Right atrium auricular region (tissue), 2 donors: ENCODE data around the gene FAM13A. TPM values are rescaled to one million over a fixed set of nuclear protein-coding genes. Genes with fewer than 3 reads are reported as not detected.
A peak's percentile ranks its signal among the peaks of the same experiment; 100 is the strongest.

ENCODE experiments used
- DNase-seq: peaks from one replicate; pipeline ENCODE4 v3.0.0-alpha.2; 2019; ENCODE audit warnings: low spot score
- H3K27ac ChIP-seq, 2 donors: fragments of 200-600 bp; sonication (generic); 1 replicate in 1 of 2; 2 replicates in 1 of 2; pipeline ENCODE4 v1.5.1; 2016 to 2019
- H3K27me3 ChIP-seq, 2 donors: fragments of 200-600 bp; sonication (generic); one replicate each; pipeline versions ENCODE4 v1.5.1 to v1.6.0; 2017 to 2019
- H3K36me3 ChIP-seq: fragments of 200-600 bp; sonication (generic); one replicate; pipeline ENCODE4 v1.5.1; 2016
- H3K4me1 ChIP-seq, 2 donors: fragments of 200-600 bp; sonication (generic); one replicate each; pipeline versions ENCODE4 v1.5.1 to v1.6.0; 2017 to 2019
- H3K4me3 ChIP-seq, 2 donors: fragments of 200-600 bp; sonication (generic); 1 replicate in 1 of 2; 2 replicates in 1 of 2; pipeline ENCODE4 v1.5.1; 2017 to 2019; ENCODE audit warnings: mild to moderate bottlenecking in 1 of 2, moderate library complexity in 1 of 2
- H3K9me3 ChIP-seq, 2 donors: fragments of 200-600 bp; sonication (generic); one replicate each; pipeline ENCODE4 v1.5.1; 2019
- total RNA-seq, 2 donors: library from RNA; depleted of rRNA; stranded (reverse); fragments of >200 nt; gene quantifications; one replicate each; pipeline ENCODE4 v1.1.0, GENCODE V29; 2016
- TF ChIP-seq, protein P1 (sequence below), 2 donors: fragments of 200-600 bp; sonication (generic); IDR thresholded peaks; one replicate each; pipeline ENCODE4 v1.5.1; 2019; ENCODE audit warnings: antibody characterized with exemption in 2 of 2

FAM13A gene
- total RNA-seq, 2 donors from 2014 or later, result 8.1 to 13.6 TPM

DNA sequence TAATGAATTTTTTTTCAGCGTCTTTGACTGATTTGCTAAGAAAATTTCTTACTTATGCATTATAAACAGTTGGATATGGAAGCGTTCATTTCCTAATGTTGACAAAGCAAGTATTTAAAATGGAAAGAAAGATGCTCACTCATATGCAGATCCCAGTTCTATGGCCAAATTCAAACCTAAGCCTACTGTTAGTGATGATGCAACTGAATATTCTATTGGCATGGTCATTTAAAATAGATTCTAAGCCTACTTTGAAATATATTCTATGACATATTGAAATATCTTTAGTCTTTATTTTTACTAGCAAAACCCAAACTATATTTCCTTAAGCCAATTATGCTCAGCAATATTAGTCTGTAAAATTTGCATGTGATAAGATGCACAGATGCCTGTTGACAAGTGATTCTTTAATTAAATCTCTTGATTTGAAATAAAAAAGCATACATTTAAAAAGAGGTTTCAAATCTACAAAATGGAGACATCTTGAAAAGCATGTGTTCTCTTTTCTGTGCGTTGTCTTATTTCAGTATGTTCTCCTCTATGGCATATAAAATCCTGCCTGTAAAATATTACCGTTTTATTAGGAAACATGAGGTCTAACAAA, 262.8 kb downstream of the FAM13A start:
- Histone ChIP-seq H3K9me3 (no peaks in the 10 kb centered on the region), H3K27me3 (no peaks in the 10 kb centered on the region), H3K27ac (no peak overlapping the region), H3K4me3 (no peak overlapping the region), H3K36me3 (peaks cover 9% of the 10 kb centered on the region), H3K4me1 (no peaks in the 10 kb centered on the region)
- TF ChIP-seq, protein P1, sequence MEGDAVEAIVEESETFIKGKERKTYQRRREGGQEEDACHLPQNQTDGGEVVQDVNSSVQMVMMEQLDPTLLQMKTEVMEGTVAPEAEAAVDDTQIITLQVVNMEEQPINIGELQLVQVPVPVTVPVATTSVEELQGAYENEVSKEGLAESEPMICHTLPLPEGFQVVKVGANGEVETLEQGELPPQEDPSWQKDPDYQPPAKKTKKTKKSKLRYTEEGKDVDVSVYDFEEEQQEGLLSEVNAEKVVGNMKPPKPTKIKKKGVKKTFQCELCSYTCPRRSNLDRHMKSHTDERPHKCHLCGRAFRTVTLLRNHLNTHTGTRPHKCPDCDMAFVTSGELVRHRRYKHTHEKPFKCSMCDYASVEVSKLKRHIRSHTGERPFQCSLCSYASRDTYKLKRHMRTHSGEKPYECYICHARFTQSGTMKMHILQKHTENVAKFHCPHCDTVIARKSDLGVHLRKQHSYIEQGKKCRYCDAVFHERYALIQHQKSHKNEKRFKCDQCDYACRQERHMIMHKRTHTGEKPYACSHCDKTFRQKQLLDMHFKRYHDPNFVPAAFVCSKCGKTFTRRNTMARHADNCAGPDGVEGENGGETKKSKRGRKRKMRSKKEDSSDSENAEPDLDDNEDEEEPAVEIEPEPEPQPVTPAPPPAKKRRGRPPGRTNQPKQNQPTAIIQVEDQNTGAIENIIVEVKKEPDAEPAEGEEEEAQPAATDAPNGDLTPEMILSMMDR (IDR thresholded peaks at IDR 0.05), result no peak
- DNase-seq, result no peak

DNA sequence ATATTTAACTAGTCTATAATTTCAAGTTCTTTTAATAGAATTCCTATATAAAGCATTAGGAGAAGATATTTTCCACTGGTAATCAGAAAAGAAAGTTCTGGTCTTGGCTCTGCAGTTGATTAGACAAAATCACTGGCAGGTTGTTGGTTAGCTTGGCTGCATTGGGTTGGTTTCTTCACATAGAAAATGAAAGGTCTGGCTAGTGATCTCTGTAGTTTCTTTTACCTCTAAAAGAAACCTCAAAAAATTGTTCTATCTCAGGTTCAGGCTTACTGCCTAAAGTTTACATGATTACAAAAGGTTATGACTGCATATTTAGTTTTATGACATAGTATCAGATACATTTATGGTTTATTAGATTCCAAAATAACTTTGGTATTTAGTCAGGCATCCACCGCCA, 263.5 kb downstream of the FAM13A start:
- Histone ChIP-seq H3K4me3 (no peak overlapping the region), H3K9me3 (no peaks in the 10 kb centered on the region), H3K27ac (no peak overlapping the region), H3K36me3 (peaks cover 9% of the 10 kb centered on the region), H3K4me1 (no peaks in the 10 kb centered on the region), H3K27me3 (no peaks in the 10 kb centered on the region)
- no peak for DNase-seq
- TF ChIP-seq, protein P1 (IDR thresholded peaks at IDR 0.05), result no peak

DNA sequence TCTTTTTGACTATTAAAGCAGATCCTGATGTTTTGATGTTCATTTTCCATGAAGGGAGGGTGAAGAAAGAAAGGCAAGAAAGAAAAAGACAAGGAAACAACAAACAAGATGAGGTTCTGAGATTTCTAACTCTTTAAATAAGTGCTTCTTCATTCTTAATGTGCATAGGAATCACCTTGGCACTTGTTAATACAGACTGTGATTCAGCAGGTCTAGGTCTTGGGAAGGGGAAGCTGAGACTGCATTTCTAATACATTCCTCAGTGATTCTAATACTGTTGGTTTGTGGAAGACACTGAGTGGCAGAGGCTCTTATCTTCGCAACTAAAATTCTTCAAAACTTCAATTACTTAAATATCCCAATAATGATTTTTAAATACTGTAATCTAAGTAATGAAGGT, 264.2 kb downstream of the FAM13A start:
- TF ChIP-seq, protein P1 (IDR thresholded peaks at IDR 0.05), result no peak
- Histone ChIP-seq H3K4me1 (no peaks in the 10 kb centered on the region), H3K27me3 (no peaks in the 10 kb centered on the region), H3K27ac (no peak overlapping the region), H3K4me3 (no peak overlapping the region), H3K36me3 (peaks cover 11% of the 10 kb centered on the region), H3K9me3 (no peaks in the 10 kb centered on the region)
- no peak for DNase-seq

DNA sequence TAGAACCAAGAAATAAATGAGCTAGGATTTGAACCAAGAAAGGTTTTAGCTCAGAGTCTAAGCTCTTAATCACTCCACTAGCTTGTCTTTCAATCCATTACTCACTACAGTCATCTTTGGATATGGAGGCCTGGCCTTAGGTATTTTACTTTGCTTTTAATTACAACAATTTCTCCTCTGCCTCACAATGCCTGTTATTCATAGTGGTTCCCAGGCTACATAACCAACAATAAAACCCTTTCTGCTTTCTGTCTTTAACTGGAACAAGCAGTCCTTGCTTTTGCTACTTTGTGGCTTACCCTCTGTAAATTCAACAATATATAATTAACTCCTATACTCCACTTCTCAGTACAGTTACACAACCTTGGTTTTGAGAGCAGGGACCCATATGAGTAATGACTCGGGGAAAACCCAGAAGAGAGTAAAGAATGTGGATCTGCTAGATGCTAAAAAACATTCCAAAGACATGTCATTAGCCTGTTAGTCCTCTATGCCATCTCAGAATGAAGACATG, 264.7 kb downstream of the FAM13A start:
- no peak for DNase-seq
- Histone ChIP-seq H3K4me1 (no peaks in the 10 kb centered on the region), H3K27ac (no peak overlapping the region), H3K36me3 (peaks cover 16% of the 10 kb centered on the region), H3K9me3 (no peaks in the 10 kb centered on the region), H3K27me3 (no peaks in the 10 kb centered on the region), H3K4me3 (no peak overlapping the region)
- TF ChIP-seq, protein P1 (IDR thresholded peaks at IDR 0.05), result no peak

DNA sequence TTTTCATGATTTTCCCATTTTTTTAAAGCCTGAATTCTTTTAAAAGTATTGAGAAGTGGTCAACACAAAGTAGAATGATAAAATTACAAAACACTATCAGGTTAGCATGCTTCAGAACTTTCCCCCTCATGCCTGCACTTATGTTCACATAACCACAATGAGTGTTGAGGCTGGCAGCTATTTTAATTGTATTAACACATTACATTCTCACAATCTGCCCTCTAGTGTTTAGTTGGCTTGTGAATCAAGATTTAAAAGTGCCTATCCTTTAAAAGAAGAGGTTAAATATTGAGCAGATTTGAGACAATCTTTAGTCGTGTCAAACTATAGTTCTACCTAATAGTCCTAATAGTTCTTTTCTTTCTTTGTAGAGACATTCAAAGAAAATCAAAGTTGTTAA, 265.7 kb downstream of the FAM13A start:
- Histone ChIP-seq H3K9me3 (no peaks in the 10 kb centered on the region), H3K27ac (no peak overlapping the region), H3K4me1 (no peaks in the 10 kb centered on the region), H3K36me3 (peaks cover 24% of the 10 kb centered on the region), H3K4me3 (no peak overlapping the region), H3K27me3 (no peaks in the 10 kb centered on the region)
- no peak for DNase-seq
- TF ChIP-seq, protein P1 (IDR thresholded peaks at IDR 0.05), result peak in 1 of 2 donors; percentile 40

DNA sequence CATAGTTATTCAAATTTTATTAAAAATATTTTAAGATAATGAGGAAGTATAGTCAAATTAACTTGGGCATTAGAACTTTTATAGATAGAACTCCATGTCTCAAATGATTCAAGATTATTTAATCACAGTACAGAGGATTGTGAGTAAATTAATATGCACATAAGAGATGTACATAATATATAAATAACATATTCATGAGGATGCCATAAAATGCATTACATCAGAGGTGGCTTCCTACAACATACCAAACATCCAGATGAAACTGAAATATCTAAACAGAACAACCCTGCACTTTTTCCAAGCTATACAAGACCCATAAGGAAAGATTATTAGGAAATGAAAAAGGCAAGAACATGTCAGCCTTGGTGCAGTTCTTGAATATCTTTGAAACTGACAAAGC, 268.1 kb downstream of the FAM13A start:
- no peak for DNase-seq
- H3K27ac ChIP-seq, result no peak overlapping the region

More for the DNA sequence above, 268.1 kb downstream of the FAM13A start:
- no peaks in the 10 kb centered on the region for H3K27me3 ChIP-seq
- TF ChIP-seq, protein P1 (IDR thresholded peaks at IDR 0.05), result no peak
- H3K36me3 ChIP-seq, result peaks cover 44% of the 10 kb centered on the region
- no peak overlapping the region for H3K4me3 ChIP-seq
- H3K4me1 ChIP-seq, result no peaks in the 10 kb centered on the region
- H3K9me3 ChIP-seq, result no peaks in the 10 kb centered on the region
